SW 1271 (cell line): Measurements from ENCODE around the gene HMX3.
"Not testable (repeated sequence)": the region's sequence is repeated elsewhere in the genome, so short reads cannot be mapped to it uniquely, and the experiment has no call there.

Source experiments
- DNase-seq, 2 experiments: peaks; one replicate each; lab custom pipeline; 2025; lab: John Stamatoyannopoulos, UW

The HMX3 gene

GRCh38 chr10:123175389-123176387 is 39.9 kb downstream of the HMX3 start:
- DNase-seq = no peak

GRCh38 chr10:123178390-123178789 is 42.6 kb downstream of the HMX3 start:
- not testable (repeated sequence) for DNase-seq

- DNase-seq = no peak
These were observed 44.6 kb downstream of the HMX3 start for GRCh38 chr10:123180101-123181090.

DNA sequence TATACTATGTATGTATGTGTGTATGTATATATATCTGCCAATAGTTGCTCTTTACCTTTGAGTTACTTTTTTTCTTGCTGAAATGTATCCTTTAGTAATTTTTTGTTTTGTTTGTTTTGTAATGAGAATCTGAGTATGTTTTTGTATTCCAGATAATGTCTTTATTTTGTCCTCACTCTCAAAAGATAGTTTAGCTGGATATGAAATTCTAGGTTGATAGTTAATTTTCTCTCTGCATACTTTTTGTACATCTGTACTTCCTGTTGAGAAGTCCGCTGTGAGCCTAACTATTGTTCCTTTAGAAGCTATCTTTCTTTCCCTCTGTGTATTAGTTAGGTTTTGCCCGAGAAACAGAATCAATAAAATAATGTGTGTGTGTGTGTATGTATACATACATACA is 48.0 kb downstream of the HMX3 start:
- DNase-seq = no peak

DNA sequence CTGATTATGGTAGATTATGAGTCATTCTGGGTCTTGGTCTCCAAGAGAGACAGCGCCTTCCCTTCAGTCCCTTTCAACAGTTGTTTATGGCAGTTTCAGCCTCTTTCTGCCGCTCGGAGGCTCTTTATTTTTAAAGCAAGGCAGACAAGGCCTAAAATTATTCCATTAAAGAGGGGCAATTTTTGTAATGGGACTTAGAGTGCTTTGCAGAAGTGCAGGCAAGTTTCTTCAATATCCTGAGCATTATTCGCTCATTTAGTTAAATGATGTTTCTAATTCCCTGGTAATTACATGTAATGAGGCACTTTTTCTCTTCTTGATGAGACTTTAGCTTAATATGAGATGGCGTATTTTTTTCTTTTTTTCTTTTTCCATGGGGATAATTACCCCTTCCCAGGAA is 52.0 kb downstream of the HMX3 start:
- no peak for DNase-seq
